ENCODE data around the gene DIP2C.

Gene DIP2C

DNA sequence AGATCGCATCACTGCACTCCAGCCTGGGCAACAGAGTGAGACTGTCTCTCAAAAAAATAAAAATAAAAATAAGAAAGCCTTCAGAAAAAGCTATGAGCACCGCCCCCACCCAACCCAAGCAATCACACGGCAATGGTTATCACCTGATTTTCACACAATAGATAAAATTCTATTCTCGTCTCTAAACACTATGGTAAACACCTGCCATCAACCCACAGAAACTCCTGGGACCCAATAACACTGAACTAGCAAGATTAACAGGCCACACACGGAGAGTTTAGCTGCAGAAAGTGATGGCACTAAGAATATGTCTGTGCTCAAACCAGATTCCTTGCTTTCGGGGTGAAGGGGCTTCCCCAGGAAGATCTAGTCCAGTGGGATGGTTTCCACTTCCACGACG, 173.8 kb downstream of the DIP2C start:
- TF ChIP-seq, protein P1, sequence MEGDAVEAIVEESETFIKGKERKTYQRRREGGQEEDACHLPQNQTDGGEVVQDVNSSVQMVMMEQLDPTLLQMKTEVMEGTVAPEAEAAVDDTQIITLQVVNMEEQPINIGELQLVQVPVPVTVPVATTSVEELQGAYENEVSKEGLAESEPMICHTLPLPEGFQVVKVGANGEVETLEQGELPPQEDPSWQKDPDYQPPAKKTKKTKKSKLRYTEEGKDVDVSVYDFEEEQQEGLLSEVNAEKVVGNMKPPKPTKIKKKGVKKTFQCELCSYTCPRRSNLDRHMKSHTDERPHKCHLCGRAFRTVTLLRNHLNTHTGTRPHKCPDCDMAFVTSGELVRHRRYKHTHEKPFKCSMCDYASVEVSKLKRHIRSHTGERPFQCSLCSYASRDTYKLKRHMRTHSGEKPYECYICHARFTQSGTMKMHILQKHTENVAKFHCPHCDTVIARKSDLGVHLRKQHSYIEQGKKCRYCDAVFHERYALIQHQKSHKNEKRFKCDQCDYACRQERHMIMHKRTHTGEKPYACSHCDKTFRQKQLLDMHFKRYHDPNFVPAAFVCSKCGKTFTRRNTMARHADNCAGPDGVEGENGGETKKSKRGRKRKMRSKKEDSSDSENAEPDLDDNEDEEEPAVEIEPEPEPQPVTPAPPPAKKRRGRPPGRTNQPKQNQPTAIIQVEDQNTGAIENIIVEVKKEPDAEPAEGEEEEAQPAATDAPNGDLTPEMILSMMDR (IDR thresholded peaks at IDR 0.05) = no peak

DNA sequence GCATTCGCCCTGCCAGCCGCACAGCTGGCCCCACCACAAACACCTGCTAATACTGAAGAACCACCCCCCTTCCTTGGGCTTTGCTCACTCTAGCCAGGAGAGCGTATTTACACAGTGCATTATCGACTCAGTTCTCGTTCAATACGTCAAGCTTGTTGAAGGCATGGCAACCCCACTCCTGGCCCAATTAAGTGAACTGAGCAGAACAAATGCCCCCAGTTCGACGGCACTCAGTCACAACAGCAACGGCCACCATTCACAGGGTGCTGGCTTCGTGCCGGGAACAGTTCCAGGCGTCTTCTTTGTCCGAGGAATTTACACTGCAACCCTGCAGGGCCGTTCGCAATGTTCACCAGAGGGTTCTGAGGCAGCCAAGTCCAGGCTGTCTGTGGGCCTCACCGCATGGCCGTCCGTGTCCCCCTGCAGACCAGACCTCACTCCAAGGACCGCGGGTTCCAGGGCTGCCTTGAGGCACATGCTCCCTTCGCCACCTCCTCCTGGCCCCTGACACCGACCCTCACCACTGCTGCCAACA, 175.3 kb downstream of the DIP2C start:
- TF ChIP-seq, protein P1 (IDR thresholded peaks at IDR 0.05) = no peak

DNA sequence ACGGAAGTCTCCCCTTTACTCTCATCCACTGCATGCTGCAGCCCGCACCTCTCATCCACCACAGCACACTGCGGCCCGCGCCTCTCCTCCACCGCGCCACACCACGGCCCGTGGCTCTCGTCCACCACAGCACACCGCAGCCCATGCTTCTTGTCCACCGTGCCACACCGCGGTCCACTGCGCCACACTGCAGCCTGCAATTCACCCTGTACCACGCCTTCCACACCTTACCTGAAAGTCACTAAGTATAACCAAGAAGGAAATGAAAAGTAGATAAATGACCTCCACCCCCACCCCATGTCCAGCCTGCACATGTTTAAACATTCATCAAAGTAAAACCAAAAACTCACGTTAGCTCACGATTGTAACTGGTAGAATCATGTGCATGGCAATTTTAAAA, 176.1 kb downstream of the DIP2C start:
- TF ChIP-seq, protein P1 (IDR thresholded peaks at IDR 0.05) = no peak

DNA sequence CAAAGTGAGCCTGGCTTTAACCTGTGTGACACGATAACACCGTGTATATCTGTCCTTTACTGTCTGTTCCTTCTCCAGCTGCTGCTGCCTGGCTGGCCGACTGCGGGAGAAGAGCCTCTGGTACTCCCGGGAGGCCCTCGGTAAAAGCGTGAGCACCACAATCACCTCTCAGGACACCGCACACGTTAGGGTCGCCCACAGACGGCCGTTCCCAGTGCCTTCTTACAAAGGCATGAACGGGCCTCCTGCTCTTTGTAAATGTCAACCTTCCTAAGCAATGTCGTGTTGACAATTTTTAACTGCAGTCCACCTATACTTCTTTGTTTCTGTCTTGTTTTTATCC, 177.6 kb downstream of the DIP2C start:
- TF ChIP-seq, protein P1 (IDR thresholded peaks at IDR 0.05) = no peak

DNA sequence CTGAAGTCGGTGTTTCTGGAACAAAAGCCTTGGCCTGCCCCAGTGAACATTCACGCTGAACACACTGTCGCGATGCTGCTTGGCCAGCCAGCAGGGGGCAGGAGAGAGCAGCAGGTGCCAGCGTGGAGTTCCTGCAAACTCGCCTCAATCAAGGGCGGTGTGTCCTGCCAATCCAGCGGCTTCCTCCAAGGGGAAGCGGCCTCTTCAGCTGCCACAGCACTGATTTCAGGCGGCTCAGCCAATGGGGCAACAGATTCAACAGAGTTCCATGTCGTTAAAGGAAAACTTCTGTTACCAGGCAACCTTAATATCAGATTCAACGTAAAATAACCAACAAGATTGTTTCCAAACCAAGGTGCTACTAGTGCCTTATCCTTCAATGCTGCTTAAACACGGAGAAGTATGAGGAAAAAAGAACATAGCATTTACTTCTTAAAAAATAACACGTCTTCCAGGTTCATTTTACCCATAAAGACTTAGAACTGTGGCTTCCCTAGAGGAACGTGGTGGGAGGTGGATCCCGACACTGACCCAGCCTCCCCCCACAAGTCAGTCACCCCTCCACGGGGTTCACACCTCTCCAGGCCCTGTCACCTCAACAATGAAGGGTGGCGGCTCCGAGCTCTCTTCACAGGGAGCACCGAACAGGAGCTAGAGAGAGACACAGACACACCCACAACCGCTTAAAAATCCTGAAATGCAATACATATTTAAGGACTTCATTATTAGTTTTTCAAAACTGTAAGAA, 178.2 kb downstream of the DIP2C start:
- TF ChIP-seq, protein P1 (IDR thresholded peaks at IDR 0.05) = peak; percentile 97

DNA sequence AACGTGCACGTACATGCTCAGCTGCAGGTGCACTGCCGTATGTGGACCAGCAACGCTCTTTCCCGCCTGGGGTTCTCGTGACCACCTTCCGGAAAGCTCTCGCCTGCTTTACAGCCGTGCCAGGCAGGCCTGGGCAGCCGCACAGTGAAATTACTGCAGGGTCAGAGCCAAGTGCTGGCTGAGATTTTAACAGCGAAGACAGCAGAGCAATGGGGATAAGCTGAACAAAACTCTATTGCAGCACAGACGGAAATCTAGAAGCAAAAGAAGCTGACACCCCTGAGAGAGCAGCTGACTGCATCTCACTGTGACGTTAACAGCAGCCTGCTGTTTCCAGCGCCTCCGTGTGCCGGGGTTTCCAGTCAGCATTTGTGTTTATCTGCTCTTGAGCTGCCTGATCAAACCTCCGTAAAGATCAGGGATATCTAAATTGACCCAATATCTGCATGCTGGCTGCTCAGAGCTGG, 179.0 kb downstream of the DIP2C start:
- TF ChIP-seq, protein P1 (IDR thresholded peaks at IDR 0.05) = no peak

DNA sequence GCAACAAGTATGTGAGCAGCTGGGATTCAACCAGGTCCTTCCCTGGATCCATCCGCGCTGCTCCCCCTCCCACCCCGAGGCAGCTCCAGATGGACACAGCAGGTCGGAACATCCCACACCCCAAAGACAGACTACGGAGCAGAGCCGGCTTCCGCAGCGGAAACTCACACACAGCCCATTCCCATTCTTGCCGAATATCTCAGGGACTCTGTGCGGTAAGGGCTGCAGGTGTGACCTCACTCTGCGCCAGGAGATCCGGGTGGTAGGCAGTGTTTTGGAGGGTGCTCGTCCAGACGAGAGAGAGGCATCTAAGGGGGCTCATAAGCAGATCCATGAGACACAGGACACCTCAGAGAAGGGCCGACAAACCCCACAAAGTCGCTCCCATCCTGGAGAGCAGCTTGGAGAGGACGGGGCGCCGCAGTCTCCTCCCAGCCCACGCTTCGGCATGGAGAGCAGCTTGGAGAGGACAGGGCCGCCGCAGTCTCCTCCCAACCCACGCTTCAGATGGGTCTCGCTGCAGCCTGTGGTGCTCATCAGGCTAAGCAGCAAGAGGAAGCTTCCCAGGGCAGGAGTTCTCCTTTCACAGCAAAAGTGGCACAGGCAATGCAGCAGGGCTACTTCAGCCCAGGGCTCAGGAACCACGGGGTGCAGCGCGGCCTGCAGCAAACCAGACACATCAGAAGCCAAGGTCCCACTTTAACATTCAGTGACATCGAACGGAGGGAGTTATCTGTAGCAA, 179.9 kb downstream of the DIP2C start:
- TF ChIP-seq, protein P1 (IDR thresholded peaks at IDR 0.05) = no peak

All from LNCAP (cell line).